Stimulated activated CD4-positive, alpha-beta T cell treated with anti-CD3 and anti-CD28 coated beads, Interleukin-1b, Interleukin-23, amount 100 ng/mL, for 4 hours (primary cell): Measurements from ENCODE around the gene ELMO3.

ENCODE experiments used
- DNase-seq, 2 donors: peaks; one replicate each; pipeline ENCODE4 v3.0.0-alpha.2; 2020; ENCODE audit warnings: low read depth in 2 of 2

ELMO3 gene

GRCh38 chr16:67198238-67198734 lies 645 bp upstream of the ELMO3 start:
- DNase-seq = no peak

- DNase-seq = no peak
Observed at GRCh38 chr16:67199808-67200198, 872 bp downstream of the ELMO3 start.

- no peak for DNase-seq
Observed at GRCh38 chr16:67200491-67200890, 1.6 kb downstream of the ELMO3 start.

DNA sequence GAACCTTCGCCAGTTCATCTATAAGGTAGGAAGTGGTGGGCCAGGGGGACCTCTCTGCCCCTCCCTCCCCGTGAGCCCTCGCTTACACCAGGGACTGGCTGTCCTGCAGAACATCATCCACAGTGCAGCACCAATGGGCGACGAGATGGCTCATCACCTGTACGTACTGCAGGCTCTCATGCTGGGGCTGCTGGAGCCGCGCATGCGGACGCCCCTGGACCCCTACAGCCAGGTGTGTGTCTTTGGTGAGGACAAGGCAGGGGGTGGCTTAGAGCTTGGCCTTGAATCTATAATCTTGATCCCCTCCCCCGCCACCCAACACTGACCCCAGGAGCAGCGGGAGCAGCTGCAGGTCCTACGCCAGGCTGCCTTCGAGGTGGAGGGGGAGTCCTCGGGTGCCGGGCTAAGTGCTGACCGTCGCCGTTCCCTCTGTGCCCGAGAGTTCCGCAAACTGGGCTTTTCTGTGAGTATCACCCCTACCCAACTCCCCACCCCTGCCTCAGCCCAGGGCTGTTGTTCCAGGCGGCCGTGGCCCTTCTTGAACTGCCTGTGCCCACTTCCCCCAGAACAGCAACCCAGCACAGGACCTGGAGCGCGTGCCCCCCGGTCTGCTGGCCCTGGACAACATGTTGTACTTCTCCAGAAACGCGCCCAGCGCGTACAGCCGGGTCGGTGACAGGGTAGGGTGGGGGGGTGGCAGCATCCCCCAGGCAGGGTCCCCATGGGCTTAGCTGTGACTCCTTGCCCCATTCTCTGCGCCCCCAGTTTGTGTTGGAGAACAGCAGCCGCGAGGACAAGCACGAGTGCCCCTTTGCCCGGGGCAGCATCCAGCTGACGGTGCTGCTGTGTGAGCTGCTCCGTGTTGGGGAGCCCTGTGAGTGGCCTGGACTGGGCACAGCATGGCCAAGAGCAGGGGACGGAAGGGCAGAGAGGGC lies 2.7 kb downstream of the ELMO3 start:
- no peak for DNase-seq

GRCh38 chr16:67202426-67202825 lies 3.5 kb downstream of the ELMO3 start:
- no peak for DNase-seq

GRCh38 chr16:67202956-67203493 lies 4.1 kb downstream of the ELMO3 start:
- no peak for DNase-seq

GRCh38 chr16:67204076-67204475 lies 5.1 kb downstream of the ELMO3 start:
- DNase-seq = no peak

GRCh38 chr16:67206129-67206837 lies 7.4 kb downstream of the ELMO3 start:
- no peak for DNase-seq

- no peak for DNase-seq
Observed at GRCh38 chr16:67206838-67207248, 7.9 kb downstream of the ELMO3 start.

DNA sequence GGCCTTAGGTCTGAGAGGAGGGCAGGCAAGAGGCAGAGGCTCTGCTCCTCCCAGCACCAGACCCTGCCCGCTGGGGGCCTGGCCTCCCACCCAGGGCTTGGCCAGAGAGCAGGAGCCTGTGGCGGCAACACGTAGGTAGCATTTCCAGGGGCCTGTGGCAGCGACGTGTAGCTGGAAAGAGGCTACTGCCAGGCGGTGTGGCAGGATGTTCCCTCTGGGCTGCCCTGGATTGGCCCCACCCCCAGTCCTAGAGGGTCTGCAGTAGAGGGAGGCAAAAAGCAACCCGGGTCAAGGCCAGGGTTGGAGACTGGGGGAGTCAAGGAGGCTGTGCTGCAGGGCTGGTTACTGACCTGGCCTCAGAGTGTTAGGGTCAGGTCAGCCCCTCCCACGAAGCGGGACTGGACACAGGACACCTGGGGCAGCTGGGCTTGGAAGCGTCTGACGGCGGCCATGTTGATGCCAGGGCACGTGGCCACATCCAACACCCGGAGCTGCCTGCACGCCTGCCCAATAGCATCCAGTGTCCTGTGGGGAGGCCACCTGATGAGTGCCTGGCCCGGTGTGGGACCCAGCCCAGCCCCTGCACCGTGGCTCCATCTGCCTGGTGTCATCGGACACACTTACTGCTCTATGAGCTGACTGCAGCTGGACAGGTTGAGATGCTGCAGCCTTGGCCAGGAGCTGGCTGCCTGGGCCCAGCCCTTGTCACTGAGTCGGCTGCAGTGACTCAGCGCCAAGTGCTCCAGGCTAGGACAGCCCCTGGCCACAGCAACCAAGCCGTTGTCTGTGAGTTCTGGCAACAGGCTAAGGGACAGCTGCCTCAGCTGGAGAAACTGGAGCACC lies 8.5 kb downstream of the ELMO3 start:
- no peak for DNase-seq

DNA sequence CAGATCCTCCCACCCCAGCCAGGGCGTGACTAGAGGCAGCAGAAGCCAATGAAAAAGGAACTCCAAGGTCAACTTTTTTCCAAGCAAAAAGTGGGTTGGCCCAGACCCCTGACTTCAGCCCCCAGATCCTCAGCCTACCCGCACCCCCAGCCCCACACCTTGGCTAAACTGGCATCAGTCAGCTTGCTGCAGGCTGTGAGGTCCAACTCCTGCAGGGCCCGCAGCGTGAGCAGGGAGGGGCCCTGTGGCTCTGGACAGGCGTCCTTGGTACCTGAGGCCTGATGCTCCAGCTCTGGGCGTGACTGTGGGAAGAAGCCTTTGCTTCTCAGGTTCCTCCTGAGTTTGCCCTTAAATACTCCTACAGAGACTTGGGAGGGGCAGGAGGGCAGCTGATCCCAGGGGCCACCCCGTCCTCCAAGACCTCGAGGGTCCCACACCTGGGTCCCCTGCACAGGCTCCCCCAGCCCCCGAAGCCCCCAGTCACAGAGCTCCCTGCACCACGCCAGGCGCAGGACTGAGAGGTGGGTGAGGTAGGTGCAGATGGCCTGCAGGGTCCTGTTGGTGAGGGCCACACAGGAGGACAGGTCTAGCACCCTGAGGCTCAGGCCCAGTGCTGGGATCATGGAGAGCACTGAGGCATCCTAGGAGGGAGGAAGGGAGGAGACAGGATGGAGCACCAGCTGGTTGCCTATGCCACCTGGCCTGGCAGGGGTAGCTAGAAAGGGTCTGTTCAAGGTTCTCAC lies 9.4 kb downstream of the ELMO3 start:
- no peak for DNase-seq

- DNase-seq = no peak
Observed at GRCh38 chr16:67209565-67209964, 10.6 kb downstream of the ELMO3 start.

GRCh38 chr16:67210069-67210937 lies 11.4 kb downstream of the ELMO3 start:
- DNase-seq = no peak

DNA sequence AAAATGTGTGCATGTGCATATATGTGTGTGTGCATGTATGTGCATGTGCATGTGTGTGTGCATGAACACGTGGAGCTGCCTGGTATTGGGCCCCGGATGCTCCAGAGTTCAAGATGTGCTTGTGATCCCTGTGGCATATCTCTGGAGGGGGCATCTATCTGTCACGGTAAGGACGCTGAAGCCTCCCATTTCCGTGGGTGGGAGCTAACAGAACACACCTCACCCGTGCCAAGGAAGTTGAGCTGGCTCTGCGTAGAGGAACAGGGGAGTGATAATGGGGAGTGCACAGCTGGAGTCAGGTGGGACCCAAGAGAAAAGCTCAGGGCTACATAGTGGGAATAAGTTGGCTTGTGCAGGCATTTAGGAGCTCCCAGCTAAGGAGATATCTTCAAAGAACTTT lies 12.7 kb downstream of the ELMO3 start:
- DNase-seq = no peak

- DNase-seq = no peak
Observed at GRCh38 chr16:67212766-67213165, 13.8 kb downstream of the ELMO3 start.

GRCh38 chr16:67213197-67214019 lies 14.5 kb downstream of the ELMO3 start:
- DNase-seq = no peak

DNA sequence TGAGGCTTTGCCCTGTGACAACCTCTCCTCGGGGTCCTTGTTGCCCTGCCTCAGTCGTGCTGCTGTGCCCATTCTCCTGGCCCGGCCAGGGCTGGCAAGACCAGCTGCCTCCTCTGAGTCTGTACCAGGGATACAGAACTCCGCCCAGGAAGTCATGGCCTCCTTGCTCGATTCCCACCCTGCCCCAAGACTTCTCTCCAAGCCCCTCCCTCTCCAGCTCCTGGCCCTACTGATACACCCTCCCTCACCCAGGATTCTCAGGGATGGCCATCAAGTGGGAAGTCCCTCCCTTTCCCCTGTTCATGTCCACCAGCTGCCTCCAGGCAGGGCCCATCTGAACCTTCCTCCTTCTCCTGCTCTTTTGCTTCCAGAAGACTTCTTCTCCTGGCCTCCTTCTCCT lies 16.8 kb downstream of the ELMO3 start:
- DNase-seq = no peak

DNA sequence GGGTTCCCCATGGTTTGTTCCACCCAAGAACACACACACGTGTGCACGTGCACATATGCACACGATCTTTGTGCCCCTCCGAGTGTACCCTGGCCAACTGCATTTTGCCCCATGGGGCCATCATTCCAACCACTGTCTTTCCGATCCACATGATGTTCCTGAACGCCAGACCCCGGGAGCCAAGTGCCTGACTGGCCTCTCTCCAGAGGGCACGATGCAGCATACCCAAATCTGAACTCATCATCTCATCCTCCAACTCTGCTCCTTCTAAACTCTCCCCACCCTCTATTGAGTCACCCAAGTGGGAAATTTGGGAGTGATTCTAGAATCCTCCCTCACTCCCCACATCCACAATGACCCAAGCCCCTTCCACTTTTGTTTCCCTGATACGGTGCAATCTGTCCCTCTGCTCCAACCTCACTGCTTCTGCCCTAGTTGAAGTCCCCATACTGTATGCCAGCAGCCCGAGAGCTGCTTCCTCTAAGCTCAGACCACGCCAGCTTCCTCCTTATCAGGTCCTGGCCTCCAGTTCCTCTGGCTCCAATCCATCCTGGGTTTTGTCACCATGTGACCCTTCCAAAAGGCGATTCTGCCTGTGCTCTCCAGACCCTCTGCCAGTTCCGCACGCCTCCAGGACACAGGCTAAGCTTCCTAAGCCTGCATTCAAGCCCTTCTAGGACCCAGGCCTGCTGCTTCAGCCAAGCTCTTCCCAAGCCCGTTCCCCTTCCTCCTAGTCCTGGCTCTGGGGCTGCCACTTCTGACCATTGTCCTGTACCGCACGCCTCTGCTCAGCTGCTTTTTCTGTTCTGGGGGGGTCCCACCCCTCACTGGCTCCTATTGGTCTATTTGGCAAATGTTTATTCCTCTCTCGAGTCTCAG lies 17.9 kb downstream of the ELMO3 start:
- no peak for DNase-seq
